Activated effector memory CD4-positive, alpha-beta T cell treated with anti-CD3 and anti-CD28 coated beads, Interleukin-2, amount 50 U/mL, for 16 hours (primary cell): Measurements from ENCODE around the gene CARNS1.

Experiments used
- DNase-seq: peaks from one replicate; pipeline ENCODE4 v3.0.0-alpha.2; 2020

Gene CARNS1

DNA sequence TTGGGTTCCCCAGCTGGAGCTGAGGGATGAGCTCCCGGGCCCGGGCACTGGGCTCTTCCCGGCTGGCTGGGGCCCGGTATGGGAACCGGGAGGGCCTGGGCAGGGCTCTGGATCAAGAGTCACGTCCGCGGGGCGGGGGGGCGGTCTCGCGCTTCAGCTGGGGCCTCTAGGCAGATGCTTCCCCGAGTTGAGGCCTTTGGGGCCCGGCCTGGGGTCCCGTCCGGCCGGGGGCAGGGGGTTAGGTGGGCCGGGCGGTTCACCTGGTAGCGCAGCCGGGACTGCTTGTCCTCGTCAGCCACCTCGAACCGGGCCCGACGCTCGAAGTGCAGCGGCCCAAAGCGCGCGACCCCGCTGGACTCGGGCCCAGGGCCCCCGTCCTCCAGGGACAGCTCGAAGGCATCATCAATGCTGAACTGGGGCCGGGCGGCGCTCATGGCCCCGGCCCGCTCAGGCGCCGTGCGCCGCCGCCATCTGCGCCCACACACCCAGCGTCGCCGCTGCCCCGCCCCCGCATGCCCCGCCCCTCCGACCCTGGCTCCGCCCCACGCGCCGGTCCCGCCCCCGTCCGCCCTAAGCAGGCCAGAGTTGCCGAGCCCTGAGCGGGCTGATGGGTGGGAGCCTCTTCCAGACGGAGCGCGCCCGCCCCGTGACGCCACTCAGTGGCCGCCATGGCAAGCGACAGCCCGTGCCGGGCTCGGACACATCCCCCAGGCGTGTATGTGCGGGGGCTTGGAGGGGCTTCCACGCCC is 53.5 kb downstream of the CARNS1 start, which contains the start of gene TMEM134:
TMEM134 (minus strand) TSS at position 493 of the 749 bp plus-strand sequence; CDS start at position 434, 59 bp downstream.
- peak; percentile 97 for DNase-seq

DNA sequence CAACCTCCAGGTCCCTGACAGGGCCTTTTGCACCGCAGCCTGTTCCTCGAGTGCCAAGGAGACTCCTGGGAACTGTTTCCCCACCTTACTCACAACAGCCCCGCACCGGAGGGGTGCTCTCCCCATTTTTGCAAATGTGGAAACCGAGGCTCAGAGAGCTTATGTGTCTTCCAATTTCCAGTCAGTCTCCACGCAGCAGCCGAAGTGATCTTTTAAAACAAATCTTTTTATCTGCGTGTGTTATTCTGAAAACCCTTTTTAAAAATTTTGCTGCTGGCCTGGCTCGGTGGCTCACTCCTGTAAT is 54.0 kb downstream of the CARNS1 start:
- DNase-seq, result no peak

DNA sequence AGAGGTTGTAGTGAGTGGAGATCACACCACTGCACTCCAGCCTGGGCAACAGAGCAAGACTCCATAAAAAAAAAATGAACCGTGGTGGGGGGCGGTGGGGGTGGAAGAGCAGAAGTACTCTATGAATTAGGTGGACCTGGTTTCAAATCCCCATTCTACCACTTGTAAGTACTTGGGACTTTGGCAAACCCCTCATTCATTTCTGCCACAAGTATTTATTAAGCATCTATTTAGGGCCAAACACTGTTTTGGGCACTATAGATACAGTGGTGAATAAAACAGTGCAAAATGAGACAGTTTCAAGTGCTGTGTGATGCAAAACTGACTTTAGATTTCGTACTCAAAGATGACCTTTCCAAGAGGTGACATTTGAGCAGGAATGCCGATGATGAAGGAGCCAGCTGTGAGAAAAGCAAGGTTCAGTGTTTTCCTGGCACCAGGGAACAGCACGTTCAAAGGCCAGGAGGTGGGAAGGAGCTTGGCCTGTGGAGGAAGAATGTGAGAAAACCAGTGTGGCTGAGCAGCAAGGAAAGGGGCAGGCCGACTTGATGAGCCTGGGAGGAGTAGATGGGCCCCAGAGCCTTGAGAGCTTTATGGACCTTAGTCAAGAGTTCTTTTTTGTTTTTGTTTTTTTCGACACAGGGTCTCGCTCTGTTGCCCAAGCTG is 55.0 kb downstream of the CARNS1 start:
- no peak for DNase-seq

DNA sequence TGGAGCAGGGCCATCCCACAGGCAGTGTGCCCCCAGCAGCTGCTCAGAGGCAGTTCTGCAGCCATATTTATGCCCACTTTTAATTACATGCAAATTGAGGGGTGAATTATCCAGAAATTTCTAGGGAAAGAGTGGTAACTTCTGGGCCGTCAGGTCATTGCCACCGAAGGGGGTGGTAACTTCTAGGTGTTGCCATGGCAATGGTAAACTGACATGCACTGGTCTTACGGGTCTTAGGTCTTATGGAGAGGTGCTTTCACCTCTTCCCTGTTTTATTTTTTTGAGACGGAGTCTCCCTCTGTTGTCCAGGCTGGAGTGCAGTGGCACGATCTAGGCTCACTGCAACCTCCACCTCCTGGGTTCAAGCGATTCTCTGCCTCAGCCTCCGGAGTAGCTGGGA is 57.4 kb downstream of the CARNS1 start:
- no peak for DNase-seq
